B cell (primary cell): ENCODE measurements around the gene TPSAB1. TPM values are rescaled to one million over a fixed set of nuclear protein-coding genes. Genes with fewer than 3 reads are reported as not detected.
"Not testable (repeated sequence)": the region's sequence is repeated elsewhere in the genome, so short reads cannot be mapped to it uniquely, and the experiment has no call there.

Experiments used
- ATAC-seq: fragments of 200-7000 bp; cut with Tn5 transposase; one replicate; pipeline ENCODE4 v1.10.0; 2021; ENCODE audit warnings: low read depth, mild to moderate bottlenecking, moderate number of reproducible peaks, moderate library complexity
- CTCF ChIA-PET: fragments of 350-600 bp; sonication (Branson Sonifier 250); formaldehyde crosslinking; loops from one replicate; lab custom pipeline; 2021; ENCODE audit warnings: antibody characterized with exemption, inconsistent platforms; lab: Charles Lee
- POLR2A ChIA-PET: fragments of 350-600 bp; sonication (Branson Sonifier 250); formaldehyde crosslinking; loops from one replicate; lab custom pipeline; 2021; ENCODE audit warnings: antibody characterized with exemption; lab: Charles Lee
- DNase-seq: peaks from one replicate; pipeline ENCODE4 v3.0.0; 2013
- H2AFZ ChIP-seq: 2 replicates; pipeline ENCODE4 v1.6.1; 2012; ENCODE audit warnings: mild to moderate bottlenecking, low read depth, low read length; ENCODE audit not compliant: insufficient read depth, poor library complexity, severe bottlenecking
- H3K27ac ChIP-seq, 2 donors: 1 replicate in 1 of 2; 2 replicates in 1 of 2; pipeline ENCODE4 v1.5.1; 2012 to 2013; ENCODE audit warnings: low read length in 2 of 2, mild to moderate bottlenecking in 2 of 2, moderate library complexity in 1 of 2
- H3K27me3 ChIP-seq, 4 experiments: fragments of 200-600 bp in 1 of 4; sonication (generic) in 1 of 4; replicated peaks in 1 of 4; 1 replicate in 2 of 4; 2 replicates in 2 of 4; pipeline versions ENCODE4 v1.6.1 to v1.7.0; 2013 to 2016; ENCODE audit warnings: low read length in 3 of 4, mild to moderate bottlenecking in 2 of 4, mixed read lengths in 1 of 4, moderate library complexity in 1 of 4; ENCODE audit not compliant: insufficient read depth in 4 of 4, control insufficient read depth in 3 of 4; ENCODE audit errors: control extremely low read depth in 1 of 4
- H3K36me3 ChIP-seq, 2 experiments: replicated peaks in 1 of 2; 1 replicate in 1 of 2; 2 replicates in 1 of 2; pipeline versions ENCODE4 v1.6.1 to v1.7.1; 2013; ENCODE audit warnings: low read length in 1 of 2; ENCODE audit not compliant: insufficient read depth in 2 of 2, control insufficient read depth in 1 of 2; ENCODE audit errors: control extremely low read depth in 1 of 2, extremely low read depth in 1 of 2
- H3K4me1 ChIP-seq, 2 donors: fragments of 200-600 bp in 1 of 2; sonication (generic) in 1 of 2; 1 replicate in 1 of 2; 2 replicates in 1 of 2; pipeline versions ENCODE4 v1.5.1 to v1.6.1; 2013 to 2017; ENCODE audit warnings: low read length in 2 of 2; ENCODE audit not compliant: control insufficient read depth in 2 of 2, insufficient read depth in 2 of 2
- H3K4me2 ChIP-seq: replicated peaks from 2 replicates; pipeline ENCODE3; 2012; ENCODE audit warnings: mild to moderate bottlenecking, low read depth, low read length; ENCODE audit not compliant: poor library complexity, severe bottlenecking
- H3K4me3 ChIP-seq, 5 experiments: fragments of 200-600 bp in 1 of 5; sonication (generic) in 1 of 5; 1 replicate in 3 of 5; 2 replicates in 2 of 5; pipeline versions ENCODE4 v1.5.1 to v1.7.0; 2011 to 2016; ENCODE audit warnings: low read length in 4 of 5, mild to moderate bottlenecking in 4 of 5, low read depth in 2 of 5, control low read depth in 1 of 5, moderate library complexity in 1 of 5; ENCODE audit not compliant: insufficient read depth in 1 of 5; ENCODE audit errors: control extremely low read depth in 1 of 5, extremely low read depth in 1 of 5
- H3K79me2 ChIP-seq: fragments of 200-600 bp; sonication (generic); one replicate; pipeline ENCODE4 v1.6.0; 2016; ENCODE audit warnings: low read length; ENCODE audit not compliant: control insufficient read depth, insufficient read depth
- H3K9ac ChIP-seq: fragments of 200-600 bp; sonication (generic); 2 replicates; pipeline ENCODE4 v1.6.1; 2017; ENCODE audit warnings: mild to moderate bottlenecking, low read length, moderate library complexity
- H3K9me3 ChIP-seq, 3 donors: one replicate each; pipeline versions ENCODE4 v1.6.1 to v1.7.1; 2013; ENCODE audit warnings: low read length in 2 of 3; ENCODE audit not compliant: control insufficient read depth in 2 of 3, insufficient read depth in 1 of 3; ENCODE audit errors: control extremely low read depth in 1 of 3
- H4K20me1 ChIP-seq: 2 replicates; pipeline ENCODE4 v1.6.0; 2012; ENCODE audit warnings: mild to moderate bottlenecking, low read length; ENCODE audit not compliant: insufficient read depth, control insufficient read depth, poor library complexity, severe bottlenecking
- H3K27ac Mint-ChIP-seq: one replicate; pipeline ENCODE4 v1.8.0; 2021; ENCODE audit warnings: mixed read lengths
- H3K27me3 Mint-ChIP-seq: one replicate; pipeline ENCODE4 v1.8.0; 2021; ENCODE audit warnings: mixed read lengths
- H3K4me1 Mint-ChIP-seq: one replicate; pipeline ENCODE4 v1.8.0; 2021; ENCODE audit warnings: mixed read lengths
- H3K4me3 Mint-ChIP-seq: one replicate; pipeline ENCODE4 v1.8.0; 2021; ENCODE audit warnings: mixed read lengths
- H3K9me3 Mint-ChIP-seq: one replicate; pipeline ENCODE4 v1.8.0; 2022; ENCODE audit warnings: mixed read lengths; ENCODE audit not compliant: insufficient read depth
- EZH2 ChIP-seq: IDR thresholded peaks from 2 replicates; pipeline ENCODE4 v1.6.1; 2012; ENCODE audit warnings: borderline replicate concordance, low read depth, mild to moderate bottlenecking, moderate library complexity, low read length; ENCODE audit not compliant: insufficient read depth, poor library complexity, severe bottlenecking
- WGBS: methylation state at CpG from one replicate; pipeline ENCODE4 v1.1.5; 2013; ENCODE audit warnings: missing lambda C conversion rate; ENCODE audit not compliant: insufficient coverage; 5-methylcytosine and 5-hydroxymethylcytosine counted together
- intact Hi-C: fragments of 100-400 bp; cut with micrococcal nuclease; formaldehyde crosslinking; loops from one replicate; pipeline ENCODE4 v1.10.0; 2022
- polyA plus RNA-seq: library from polyadenylated mRNA; depleted of rRNA; stranded (reverse); fragments of >200 nt; gene quantifications from 2 replicates; pipeline ENCODE4 v1.2.3, GENCODE V29; 2012
- total RNA-seq, 2 donors: library from RNA; stranded (reverse); fragments of 120-200 nt in 1 of 2; gene quantifications; 1 replicate in 1 of 2; 2 replicates in 1 of 2; pipeline versions ENCODE4 v1.2.3 to v1.2.4, GENCODE V29; 2013 to 2022
- TF ChIP-seq, protein P1 (sequence below): fragments of 200-600 bp; IDR thresholded peaks from one replicate; pipeline ENCODE4 v1.8.0; 2022; ENCODE audit warnings: antibody characterized with exemption, mild to moderate bottlenecking

TPSAB1 gene
- total and polyA plus RNA-seq, 2 donors (not counting 1 experiment from before 2014, with no cell fraction given), result not detected

DNA sequence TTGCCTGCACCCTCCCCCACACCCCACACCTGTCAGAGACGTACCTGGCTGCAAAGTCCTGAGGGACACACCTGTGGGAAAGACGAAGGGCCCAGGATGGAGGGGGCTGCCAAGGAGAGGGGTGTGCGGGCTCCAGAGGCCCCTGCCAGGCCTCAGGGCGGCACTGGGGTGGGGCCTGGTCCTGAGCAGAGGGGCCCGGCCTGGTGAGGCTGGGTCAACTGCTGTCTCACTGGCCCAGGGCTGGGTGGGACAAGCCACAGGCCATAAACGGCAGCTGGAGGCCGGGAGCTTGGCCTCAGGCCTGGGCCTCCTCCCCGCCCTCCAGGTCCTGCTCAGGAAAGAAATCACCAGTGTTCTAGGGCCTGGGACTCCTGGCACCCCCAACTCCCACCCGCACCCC lies 15.9 kb upstream of the TPSAB1 start:
- intact Hi-C loops, result no loop called here
- CTCF ChIA-PET, result no interaction called here
- POLR2A ChIA-PET, result no interaction called here
- ATAC-seq (no peak), DNase-seq (no peak)
- Histone ChIP-seq H3K9ac (no peak overlapping the region), H4K20me1 (no peaks in the 10 kb centered on the region), H3K9me3 (no peaks in the 10 kb centered on the region), H3K27me3 (no peaks in the 10 kb centered on the region), H3K27ac (no peak overlapping the region), H3K79me2 (no peaks in the 10 kb centered on the region), H3K4me1 (no peaks in the 10 kb centered on the region), H3K4me2 (no peak overlapping the region), H3K36me3 (no peaks in the 10 kb centered on the region), H2AFZ (no peak overlapping the region), H3K4me3 (no peak overlapping the region)
- H3K27me3 Mint-ChIP-seq, result no peaks in the 10 kb centered on the region
- no peak overlapping the region for H3K27ac Mint-ChIP-seq
- no peak overlapping the region for H3K4me3 Mint-ChIP-seq
- no peaks in the 10 kb centered on the region for H3K4me1 Mint-ChIP-seq
- WGBS, result 84% methylated on average over 7 of the region's 9 CpGs
- no peaks in the 10 kb centered on the region for H3K9me3 Mint-ChIP-seq
- TF ChIP-seq EZH2, result no peak
- TF ChIP-seq, protein P1, sequence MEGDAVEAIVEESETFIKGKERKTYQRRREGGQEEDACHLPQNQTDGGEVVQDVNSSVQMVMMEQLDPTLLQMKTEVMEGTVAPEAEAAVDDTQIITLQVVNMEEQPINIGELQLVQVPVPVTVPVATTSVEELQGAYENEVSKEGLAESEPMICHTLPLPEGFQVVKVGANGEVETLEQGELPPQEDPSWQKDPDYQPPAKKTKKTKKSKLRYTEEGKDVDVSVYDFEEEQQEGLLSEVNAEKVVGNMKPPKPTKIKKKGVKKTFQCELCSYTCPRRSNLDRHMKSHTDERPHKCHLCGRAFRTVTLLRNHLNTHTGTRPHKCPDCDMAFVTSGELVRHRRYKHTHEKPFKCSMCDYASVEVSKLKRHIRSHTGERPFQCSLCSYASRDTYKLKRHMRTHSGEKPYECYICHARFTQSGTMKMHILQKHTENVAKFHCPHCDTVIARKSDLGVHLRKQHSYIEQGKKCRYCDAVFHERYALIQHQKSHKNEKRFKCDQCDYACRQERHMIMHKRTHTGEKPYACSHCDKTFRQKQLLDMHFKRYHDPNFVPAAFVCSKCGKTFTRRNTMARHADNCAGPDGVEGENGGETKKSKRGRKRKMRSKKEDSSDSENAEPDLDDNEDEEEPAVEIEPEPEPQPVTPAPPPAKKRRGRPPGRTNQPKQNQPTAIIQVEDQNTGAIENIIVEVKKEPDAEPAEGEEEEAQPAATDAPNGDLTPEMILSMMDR, result no peak

DNA sequence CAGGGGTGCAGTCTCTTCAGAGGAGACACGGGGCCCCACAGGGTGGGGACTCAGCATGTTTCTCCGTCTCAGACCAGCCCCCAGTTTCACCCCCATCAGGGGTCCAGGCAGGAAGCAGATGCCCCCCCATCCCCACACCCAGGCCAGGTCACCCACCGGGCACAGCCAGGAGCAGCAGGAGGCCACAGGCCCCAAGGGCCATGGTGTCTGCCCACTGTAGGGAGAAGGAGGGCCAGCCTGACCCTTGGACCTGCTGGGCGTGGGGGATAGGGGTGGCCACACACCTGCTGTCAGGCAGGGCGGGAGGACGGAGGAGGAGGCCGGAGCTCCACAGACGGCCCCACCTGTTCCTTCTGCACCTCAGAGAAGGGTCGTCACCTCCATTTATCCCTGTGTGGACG lies 15.5 kb upstream of the TPSAB1 start, which contains the start of gene TPSG1:
TSS of gene TPSG1 (minus strand) at position 218 of the 401 bp plus-strand sequence. CDS start at position 202, 16 bp downstream.
- no peaks in the 10 kb centered on the region for H3K79me2 ChIP-seq
- intact Hi-C loops, result no loop called here
- H2AFZ ChIP-seq, result no peak within 1 kb of the TSS
- no peak for DNase-seq
- H3K9me3 ChIP-seq, result no peaks in the 10 kb centered on the region
- no peak within 1 kb of the TSS for H3K9ac ChIP-seq
- H3K4me1 ChIP-seq, result no peaks in the 10 kb centered on the region
- 72% methylated on average over 7 of the region's 10 CpGs for WGBS
- TF ChIP-seq, protein P1, result no peak
- no peak for TF ChIP-seq EZH2
- CTCF ChIA-PET, result no interaction called here
- POLR2A ChIA-PET, result no interaction called here
- H3K36me3 ChIP-seq, result no peaks in the 10 kb centered on the region
- no peaks in the 10 kb centered on the region for H4K20me1 ChIP-seq
- no peak within 1 kb of the TSS for H3K4me3 ChIP-seq
- Mint-ChIP-seq H3K4me1 (no peaks in the 10 kb centered on the region), H3K27ac (no peak within 1 kb of the TSS), H3K27me3 (no peaks in the 10 kb centered on the region), H3K9me3 (no peaks in the 10 kb centered on the region), H3K4me3 (no peak within 1 kb of the TSS)
- no peak within 1 kb of the TSS for H3K4me2 ChIP-seq
- ATAC-seq, result no peak
- H3K27me3 ChIP-seq, result no peaks in the 10 kb centered on the region
- H3K27ac ChIP-seq, result no peak within 1 kb of the TSS

DNA sequence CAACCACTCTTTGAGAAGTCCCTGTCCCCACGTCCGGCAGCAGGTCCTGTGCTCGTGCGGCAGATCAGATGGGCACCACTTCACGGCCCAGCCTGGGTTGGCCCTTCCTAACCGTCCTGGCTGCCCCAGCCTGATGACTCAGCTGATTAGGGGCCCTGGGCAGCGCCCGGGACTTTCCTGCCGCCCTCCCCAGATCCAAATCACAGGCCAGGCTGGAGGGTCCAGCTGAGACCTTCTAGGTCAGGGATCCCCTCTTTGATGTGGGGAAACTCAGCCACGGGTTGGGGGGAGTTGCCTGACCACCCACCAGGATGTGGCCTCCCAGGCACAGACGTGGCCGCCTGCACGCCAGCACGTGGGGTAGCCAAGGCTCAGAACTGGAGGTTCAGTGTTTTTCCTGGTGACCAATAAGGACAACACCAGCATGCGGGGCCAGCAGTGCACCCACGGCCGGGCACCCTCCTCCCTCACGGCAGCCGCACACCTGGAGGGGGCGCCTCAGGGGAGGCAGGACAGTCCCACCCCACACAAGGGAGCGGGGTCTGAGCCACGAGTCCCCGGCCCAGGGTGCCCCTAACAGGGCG lies 14.7 kb upstream of the TPSAB1 start:
- DNase-seq, H3K79me2 ChIP-seq, CTCF ChIA-PET, H3K9me3 Mint-ChIP-seq, H2AFZ ChIP-seq, H3K27me3 Mint-ChIP-seq, H4K20me1 ChIP-seq, intact Hi-C loops, H3K4me2 ChIP-seq, ATAC-seq, H3K9me3 ChIP-seq, H3K9ac ChIP-seq, H3K27ac ChIP-seq, H3K4me1 Mint-ChIP-seq, POLR2A ChIA-PET, H3K4me3 ChIP-seq, H3K27ac Mint-ChIP-seq, H3K4me1 ChIP-seq, H3K36me3 ChIP-seq, H3K27me3 ChIP-seq, H3K4me3 Mint-ChIP-seq: not testable (repeated sequence)
- WGBS, result 76% methylated on average over 19 of the region's 24 CpGs
